ENCODE measurements around the gene ANK3. TPM values are rescaled to one million over a fixed set of nuclear protein-coding genes. Genes with fewer than 3 reads are reported as not detected.
A peak's percentile ranks its signal among the peaks of the same experiment; 100 is the strongest.

The ANK3 gene
- total and polyA plus RNA-seq, 7 donors, result 11.6 to 170 (median 94.2) TPM

DNA sequence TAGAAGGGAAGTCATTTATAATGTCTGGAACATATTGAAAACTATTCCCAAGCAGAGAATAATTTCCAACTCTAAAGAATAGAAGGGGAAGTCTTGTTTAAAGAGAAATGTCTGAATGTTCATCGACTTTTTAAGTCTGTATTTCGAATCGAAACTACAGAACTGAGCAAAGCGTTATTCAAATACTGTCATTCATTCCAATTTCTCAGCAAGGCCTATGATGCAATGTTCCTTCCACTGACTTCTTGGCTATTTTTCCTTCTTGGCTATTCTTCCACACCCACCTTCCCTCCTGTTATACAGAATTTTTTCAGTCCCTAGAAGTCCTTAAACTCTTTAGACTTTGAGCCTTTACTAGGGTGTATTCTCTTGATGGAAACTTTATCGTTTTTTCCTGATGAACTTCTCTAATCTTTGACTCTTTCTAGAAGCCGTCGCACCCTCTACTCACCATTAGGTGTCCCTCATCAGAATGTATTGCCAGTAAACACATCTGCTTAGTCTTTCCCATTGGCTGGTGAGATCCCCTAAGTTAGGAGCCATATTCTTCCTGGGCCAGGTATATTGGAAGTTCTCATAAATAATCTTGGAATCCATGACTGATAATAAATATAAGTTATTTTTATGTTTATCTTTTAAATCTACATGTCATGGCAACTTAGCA lies 247.6 kb downstream of the ANK3 start:
- H3K9me3 ChIP-seq, result no peaks in the 10 kb centered on the region
- DNase-seq (no peak), ATAC-seq (no peak)
- H3K4me1 ChIP-seq, result peaks cover 22% of the 10 kb centered on the region
- peak overlapping the region; percentile 82 for H3K27ac ChIP-seq
- TF ChIP-seq, protein P1, sequence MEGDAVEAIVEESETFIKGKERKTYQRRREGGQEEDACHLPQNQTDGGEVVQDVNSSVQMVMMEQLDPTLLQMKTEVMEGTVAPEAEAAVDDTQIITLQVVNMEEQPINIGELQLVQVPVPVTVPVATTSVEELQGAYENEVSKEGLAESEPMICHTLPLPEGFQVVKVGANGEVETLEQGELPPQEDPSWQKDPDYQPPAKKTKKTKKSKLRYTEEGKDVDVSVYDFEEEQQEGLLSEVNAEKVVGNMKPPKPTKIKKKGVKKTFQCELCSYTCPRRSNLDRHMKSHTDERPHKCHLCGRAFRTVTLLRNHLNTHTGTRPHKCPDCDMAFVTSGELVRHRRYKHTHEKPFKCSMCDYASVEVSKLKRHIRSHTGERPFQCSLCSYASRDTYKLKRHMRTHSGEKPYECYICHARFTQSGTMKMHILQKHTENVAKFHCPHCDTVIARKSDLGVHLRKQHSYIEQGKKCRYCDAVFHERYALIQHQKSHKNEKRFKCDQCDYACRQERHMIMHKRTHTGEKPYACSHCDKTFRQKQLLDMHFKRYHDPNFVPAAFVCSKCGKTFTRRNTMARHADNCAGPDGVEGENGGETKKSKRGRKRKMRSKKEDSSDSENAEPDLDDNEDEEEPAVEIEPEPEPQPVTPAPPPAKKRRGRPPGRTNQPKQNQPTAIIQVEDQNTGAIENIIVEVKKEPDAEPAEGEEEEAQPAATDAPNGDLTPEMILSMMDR (IDR thresholded peaks at IDR 0.05), result no peak
- intact Hi-C loops (cut with DNase I), result no loop called here
- peak overlapping the region; percentile 65 for H3K4me3 ChIP-seq
- H3K27me3 ChIP-seq (ENCODE audit: insufficient read depth in 3 of 3, low read length in 2 of 3), result no peaks in the 10 kb centered on the region
- H3K36me3 ChIP-seq (ENCODE audit: insufficient read depth in 1 of 2, low read depth in 1 of 2), result no peaks in the 10 kb centered on the region
- 77 to 86% (median 82%) methylated on average over 7 of the region's 7 CpGs for WGBS, 3 donors

DNA sequence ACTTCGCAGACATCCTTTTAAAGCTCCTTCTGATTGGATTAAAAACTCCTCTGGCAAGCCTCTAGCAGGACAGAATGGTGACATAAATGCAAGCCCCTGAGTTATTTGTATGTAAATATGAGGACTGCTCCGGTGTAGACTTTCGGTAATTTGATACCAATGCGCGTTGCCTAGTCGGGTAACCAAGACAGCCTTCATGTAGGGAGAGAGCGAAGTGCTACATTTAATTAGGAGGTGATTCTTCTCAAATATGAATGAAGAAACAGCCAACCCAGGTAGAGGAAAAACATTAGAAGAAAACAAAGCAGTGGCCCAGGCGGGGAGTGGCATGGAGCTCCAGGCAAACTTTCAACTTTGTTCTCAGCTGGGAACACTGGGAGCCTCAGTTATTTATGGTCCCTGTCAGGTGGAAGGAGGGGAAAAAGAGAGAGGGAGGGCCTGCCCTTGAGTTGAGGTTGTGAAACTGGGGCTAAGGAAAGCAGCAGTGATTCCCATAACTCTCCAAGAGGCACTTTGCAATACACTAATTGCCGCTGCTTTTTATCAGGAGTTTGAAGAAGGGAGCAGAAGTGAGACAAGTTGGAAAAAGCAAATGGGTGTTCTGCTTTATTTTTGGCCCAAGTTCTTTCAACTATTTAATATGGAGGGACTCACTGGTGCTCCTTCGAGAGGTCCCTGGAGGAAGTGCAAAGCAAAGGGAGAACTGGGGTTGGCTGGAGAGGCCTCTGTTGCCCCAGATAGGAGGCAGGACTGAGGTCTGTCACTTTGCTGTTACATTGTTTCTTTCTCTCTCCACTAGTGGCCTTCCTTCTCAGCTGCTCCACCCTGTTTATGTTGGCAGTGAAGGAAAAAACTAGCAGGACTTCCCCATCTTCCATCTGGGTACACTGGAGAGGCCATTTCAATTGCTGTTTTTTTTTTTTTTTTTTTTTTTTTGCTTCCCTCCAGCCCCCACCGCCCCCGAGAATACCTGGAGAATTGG lies 248.7 kb downstream of the ANK3 start:
- Histone ChIP-seq H3K4me3 (peak overlapping the region; percentile 65), H3K27ac (peak overlapping the region; percentile 82), H3K9me3 (no peaks in the 10 kb centered on the region), H3K36me3 (ENCODE audit: insufficient read depth in 1 of 2, low read depth in 1 of 2) (no peaks in the 10 kb centered on the region), H3K27me3 (ENCODE audit: insufficient read depth in 3 of 3, low read length in 2 of 3) (no peaks in the 10 kb centered on the region), H3K4me1 (peaks cover 31% of the 10 kb centered on the region)
- ATAC-seq, result peak; percentile 84 to 88 (median 88)
- peak in 1 of 2 donors; percentile 59 for DNase-seq
- WGBS, 3 donors, result 21 to 25% (median 25%) methylated on average over 12 of the region's 12 CpGs
- TF ChIP-seq, protein P1 (IDR thresholded peaks at IDR 0.05), result no peak
- intact Hi-C loops (cut with DNase I), result no loop called here

DNA sequence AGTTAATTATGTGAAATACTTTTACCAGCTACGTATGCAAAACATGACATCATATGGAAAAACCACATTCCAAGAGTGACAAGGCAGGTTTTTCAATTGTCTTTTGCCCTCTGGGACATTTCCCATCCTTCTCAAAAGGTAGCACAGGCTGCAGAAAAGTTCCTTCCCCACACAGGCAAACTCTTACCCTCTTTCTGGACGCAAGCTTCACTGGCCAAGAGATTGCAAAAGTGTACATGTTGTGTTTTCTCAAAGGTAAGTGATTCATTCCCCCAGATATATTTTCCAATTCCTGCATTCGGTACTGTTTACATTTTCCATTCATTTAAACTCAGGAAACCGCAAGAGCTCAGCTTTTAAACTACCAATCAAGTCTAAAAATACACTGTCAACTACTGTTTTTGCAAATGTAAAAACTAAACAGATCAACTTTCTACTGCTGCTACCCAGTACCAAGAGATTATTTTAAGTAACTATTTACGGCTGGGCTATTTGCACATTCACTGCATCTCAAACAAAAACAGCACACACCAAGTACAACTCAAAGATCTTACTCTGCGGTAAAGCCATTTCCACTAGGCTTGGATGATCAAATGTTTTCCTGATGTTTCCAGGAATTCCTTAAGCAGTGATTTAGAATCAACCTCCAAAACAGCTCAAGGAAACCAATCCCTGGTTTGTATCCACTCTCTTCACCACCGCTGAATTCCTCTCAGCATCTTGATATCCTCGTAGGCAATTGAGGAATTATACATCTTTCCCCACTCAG lies 249.7 kb downstream of the ANK3 start:
- H3K27me3 ChIP-seq (ENCODE audit: insufficient read depth in 3 of 3, low read length in 2 of 3), result no peaks in the 10 kb centered on the region
- intact Hi-C loops (cut with DNase I), result no loop called here
- ATAC-seq (peak; percentile 37 to 77 (median 52)), DNase-seq (no peak)
- H3K4me3 ChIP-seq, result peak overlapping the region; percentile 65
- WGBS, 3 donors, result 7 to 9% (median 8%) methylated on average over 8 of the region's 8 CpGs
- H3K4me1 ChIP-seq, result peaks cover 31% of the 10 kb centered on the region
- peak overlapping the region; percentile 82 for H3K27ac ChIP-seq
- H3K36me3 ChIP-seq (ENCODE audit: insufficient read depth in 1 of 2, low read depth in 1 of 2), result peaks cover 0 to 4% of the 10 kb centered on the region in 2 donors
- no peaks in the 10 kb centered on the region for H3K9me3 ChIP-seq
- TF ChIP-seq, protein P1 (IDR thresholded peaks at IDR 0.05), result no peak

DNA sequence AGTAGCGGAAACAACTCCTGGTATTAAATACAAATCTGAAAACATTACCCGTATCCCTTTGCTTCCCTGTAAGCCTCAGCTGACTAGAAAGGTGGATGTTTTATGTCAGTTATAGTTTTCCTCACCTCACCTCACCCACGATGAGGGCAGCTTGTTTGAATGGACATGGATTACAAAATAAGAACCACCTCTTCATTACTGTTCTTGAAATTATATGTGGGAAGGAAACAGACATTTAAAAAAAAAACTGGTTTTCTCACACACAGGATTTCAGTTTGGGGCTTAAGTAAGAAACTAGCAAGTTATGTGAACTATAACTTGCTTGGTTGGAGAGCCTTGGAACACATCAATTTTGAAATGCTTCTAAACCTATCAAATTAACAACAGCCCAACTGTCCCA lies 250.4 kb downstream of the ANK3 start:
- no peak for DNase-seq
- no peaks in the 10 kb centered on the region for H3K9me3 ChIP-seq
- peak overlapping the region; percentile 82 for H3K27ac ChIP-seq
- ATAC-seq, result no peak
- H3K4me1 ChIP-seq, result peaks cover 31% of the 10 kb centered on the region
- intact Hi-C loops (cut with DNase I), result no loop called here
- H3K36me3 ChIP-seq (ENCODE audit: insufficient read depth in 1 of 2, low read depth in 1 of 2), result peaks cover 0 to 9% of the 10 kb centered on the region in 2 donors
- 20 to 35% (median 29%) methylated on average over 3 of the region's 3 CpGs for WGBS, 3 donors
- H3K4me3 ChIP-seq, result peak overlapping the region; percentile 65
- TF ChIP-seq, protein P1 (IDR thresholded peaks at IDR 0.05), result no peak
- no peaks in the 10 kb centered on the region for H3K27me3 ChIP-seq (ENCODE audit: insufficient read depth in 3 of 3, low read length in 2 of 3)

All from psoas muscle (tissue), 8 donors.